Panc1 (cell line): ENCODE results near the gene EFCC1.

ENCODE experiments used
- POLR2AphosphoS5 ChIP-seq: IDR thresholded peaks from 2 replicates; pipeline ENCODE4 v1.6.1; 2012; ENCODE audit warnings: mild to moderate bottlenecking, low read depth, low read length, moderate library complexity
- SIN3A ChIP-seq: IDR thresholded peaks from 2 replicates; pipeline ENCODE4 v1.6.1; 2012; ENCODE audit warnings: low read depth, mild to moderate bottlenecking, low read length, moderate library complexity, borderline replicate concordance; ENCODE audit not compliant: insufficient read depth
- TF ChIP-seq, protein P1 (sequence below): fragments of 450-650 bp; IDR thresholded peaks from 2 replicates; pipeline ENCODE4 v1.5.1; 2017; ENCODE audit warnings: mild to moderate bottlenecking

DNA sequence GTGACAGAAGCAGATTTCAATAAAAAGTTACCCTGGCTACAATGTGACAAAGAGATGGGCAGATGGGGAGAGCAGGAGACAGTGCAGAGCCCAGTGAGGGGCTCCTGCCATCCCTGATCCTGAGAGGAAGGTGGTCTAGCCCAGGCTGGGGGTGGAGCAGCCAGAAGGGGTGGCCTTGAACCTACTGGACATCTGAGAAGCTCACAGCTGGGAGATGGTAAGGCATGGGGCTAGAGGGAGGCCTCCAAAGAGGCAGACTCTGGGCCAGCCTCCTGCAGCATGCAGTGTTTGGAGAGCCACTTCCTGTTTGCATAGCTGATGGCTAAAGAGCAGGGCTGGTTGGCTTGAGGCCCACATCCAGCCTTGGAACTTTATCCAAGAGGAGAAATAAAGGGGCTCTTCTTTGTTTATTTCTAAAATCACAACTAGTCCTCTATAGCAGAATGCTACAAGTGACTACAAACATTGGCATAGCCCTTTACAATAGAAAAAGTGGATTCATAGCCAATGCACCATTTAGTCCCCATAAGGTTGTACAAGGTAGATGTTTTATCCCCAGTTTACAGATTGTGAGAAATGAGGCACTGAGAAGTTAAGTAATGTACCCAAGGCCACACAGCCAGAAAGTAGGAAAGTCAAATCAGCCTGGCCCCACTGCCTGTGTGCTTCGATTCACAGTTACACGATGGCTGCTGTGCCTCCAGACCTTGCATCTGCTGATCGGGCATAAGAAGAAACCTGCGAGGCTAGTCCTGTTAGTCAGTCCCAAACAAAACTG lies 4.6 kb downstream of the EFCC1 start:
- TF ChIP-seq, protein P1, sequence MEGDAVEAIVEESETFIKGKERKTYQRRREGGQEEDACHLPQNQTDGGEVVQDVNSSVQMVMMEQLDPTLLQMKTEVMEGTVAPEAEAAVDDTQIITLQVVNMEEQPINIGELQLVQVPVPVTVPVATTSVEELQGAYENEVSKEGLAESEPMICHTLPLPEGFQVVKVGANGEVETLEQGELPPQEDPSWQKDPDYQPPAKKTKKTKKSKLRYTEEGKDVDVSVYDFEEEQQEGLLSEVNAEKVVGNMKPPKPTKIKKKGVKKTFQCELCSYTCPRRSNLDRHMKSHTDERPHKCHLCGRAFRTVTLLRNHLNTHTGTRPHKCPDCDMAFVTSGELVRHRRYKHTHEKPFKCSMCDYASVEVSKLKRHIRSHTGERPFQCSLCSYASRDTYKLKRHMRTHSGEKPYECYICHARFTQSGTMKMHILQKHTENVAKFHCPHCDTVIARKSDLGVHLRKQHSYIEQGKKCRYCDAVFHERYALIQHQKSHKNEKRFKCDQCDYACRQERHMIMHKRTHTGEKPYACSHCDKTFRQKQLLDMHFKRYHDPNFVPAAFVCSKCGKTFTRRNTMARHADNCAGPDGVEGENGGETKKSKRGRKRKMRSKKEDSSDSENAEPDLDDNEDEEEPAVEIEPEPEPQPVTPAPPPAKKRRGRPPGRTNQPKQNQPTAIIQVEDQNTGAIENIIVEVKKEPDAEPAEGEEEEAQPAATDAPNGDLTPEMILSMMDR = no peak
- TF ChIP-seq POLR2AphosphoS5 = no peak
- no peak for TF ChIP-seq SIN3A
